Activated CD8-positive, alpha-beta memory T cell treated with anti-CD3 and anti-CD28 coated beads, Interleukin-2, amount 50 U/mL, for 24 hours (primary cell): Measurements from ENCODE around the gene NCLN.
A peak's percentile ranks its signal among the peaks of the same experiment; 100 is the strongest.
"Not testable (repeated sequence)": the region's sequence is repeated elsewhere in the genome, so short reads cannot be mapped to it uniquely, and the experiment has no call there.

ENCODE experiments used
- DNase-seq: peaks from one replicate; pipeline ENCODE4 v3.0.0-alpha.2; 2020; ENCODE audit errors: extremely low read depth

The NCLN gene

DNA sequence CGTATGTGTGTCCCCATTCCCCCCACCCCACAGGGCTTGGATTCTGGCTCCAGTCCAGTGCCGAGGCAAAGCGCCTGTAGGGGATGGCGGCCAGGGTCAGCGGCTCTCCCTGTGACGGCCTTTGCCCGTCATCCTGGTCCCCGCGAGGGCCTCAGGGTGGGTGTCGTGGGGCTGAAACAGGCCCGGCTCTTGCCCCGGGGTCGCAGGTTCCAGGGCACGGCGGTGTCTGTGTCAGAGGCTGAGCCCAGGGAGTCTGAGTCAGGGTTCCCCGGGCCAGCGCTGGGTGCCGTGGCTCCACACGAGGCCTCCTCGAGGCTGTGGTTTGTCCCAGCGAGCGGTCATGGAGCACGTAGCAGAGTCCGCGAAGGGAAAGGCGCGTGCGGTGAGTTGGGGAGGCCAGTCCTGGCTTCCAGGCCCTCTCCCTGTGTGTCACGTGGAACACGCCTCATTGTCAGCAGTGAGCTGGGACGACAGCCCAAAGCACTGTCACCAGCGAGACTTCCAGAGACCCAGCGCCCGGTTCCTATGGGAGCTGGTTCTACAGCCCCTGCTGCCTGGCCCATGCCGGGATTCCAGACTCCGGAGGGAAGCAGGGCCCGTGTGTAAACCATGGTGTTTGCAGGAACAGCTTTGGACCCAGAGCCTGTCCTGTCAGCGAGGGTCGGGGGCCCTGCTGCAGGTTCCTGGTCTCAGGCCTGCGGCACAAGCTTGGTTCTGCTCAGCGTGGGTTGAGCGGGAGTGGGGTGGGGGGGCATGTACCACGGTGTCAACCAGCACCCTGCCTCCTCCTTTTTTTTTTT is 13.4 kb downstream of the NCLN start:
- DNase-seq, result no peak

DNA sequence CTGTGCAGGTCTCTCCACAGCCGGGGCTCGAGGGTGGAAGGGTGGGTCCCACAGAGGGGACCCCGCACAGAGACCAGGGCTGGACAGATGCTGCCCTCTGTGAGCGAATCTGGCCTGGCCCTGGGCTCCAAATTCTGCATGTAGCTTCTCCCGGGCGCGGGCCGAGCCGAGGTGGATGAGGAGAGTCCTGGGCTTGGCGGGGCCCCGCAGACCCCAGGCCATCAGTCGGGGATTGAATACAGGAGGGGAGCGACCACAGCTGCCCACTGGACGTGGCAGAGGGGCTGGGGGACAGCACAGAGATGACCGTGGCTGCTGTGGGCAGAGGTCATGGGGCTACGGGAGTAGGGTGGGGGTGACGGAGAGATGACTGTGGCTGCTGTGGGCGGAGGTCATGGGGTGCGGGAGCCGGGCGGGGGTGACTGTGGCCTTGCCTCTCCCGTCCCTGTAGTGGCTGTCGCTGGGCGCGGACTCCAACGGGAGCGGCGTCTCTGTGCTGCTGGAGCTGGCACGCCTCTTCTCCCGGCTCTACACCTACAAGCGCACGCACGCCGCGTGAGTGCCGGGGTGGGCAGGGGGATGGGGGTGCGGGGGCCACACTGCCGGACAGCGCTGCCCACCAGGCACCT is 15.5 kb downstream of the NCLN start:
- no peak for DNase-seq

DNA sequence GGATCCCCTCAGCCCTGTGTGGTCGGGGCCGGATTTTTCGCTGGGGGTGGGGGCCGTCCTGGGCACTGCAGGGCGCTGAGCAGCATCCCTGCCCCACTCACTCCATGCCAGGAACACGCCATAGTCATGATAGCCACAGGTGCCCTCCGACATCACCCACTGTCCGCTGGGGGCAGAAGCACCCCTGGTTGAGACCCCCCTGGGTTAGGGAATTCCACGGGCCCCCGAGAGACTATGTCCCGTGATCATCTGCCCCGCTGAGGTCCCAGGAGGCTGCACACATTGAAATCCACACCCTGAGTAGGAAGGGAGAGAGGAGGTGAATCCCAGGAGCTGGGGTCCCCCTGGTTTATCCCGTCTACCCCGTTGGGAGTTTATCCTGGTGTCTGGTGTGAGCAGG is 16.2 kb downstream of the NCLN start:
- no peak for DNase-seq

DNA sequence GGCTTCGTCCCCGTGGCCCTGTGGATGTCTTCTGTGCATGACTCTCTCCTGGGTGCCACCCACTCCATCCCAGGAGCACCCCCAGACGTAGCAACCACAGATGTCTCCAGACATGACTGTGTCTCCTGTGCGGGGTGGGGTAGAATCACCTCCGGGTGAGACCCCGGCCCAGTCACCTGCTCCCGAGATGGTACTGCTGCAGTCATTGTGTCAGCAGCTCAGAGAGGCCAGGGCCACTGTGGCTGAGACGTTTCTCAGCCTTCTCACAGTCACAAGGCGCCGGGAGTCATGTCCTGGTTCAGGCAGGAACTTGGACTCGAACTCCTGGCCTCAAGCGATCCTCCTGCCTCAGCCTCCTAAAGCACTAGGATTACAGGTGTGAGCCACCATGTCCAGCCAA is 16.6 kb downstream of the NCLN start:
- no peak for DNase-seq

DNA sequence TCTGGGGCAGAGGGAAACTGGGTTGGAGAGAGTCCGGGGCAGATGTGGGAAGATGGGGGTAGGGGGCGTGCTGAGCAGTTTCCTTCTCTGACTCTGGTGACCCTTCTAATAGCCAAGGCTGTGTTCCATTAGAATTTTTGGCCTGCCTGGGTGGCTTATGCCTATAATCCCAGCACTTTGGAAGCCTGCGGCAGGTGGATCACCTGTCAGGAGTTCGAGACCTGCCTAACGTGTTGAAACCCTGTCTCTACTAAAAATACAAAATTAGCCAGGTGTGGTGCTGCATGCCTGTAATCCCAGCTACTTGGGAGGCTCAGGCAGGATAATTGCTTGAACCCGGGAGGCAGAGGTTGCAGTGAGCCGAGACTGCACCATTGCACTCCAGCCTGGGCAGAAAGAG is 17.2 kb downstream of the NCLN start:
- DNase-seq, result not testable (repeated sequence)

DNA sequence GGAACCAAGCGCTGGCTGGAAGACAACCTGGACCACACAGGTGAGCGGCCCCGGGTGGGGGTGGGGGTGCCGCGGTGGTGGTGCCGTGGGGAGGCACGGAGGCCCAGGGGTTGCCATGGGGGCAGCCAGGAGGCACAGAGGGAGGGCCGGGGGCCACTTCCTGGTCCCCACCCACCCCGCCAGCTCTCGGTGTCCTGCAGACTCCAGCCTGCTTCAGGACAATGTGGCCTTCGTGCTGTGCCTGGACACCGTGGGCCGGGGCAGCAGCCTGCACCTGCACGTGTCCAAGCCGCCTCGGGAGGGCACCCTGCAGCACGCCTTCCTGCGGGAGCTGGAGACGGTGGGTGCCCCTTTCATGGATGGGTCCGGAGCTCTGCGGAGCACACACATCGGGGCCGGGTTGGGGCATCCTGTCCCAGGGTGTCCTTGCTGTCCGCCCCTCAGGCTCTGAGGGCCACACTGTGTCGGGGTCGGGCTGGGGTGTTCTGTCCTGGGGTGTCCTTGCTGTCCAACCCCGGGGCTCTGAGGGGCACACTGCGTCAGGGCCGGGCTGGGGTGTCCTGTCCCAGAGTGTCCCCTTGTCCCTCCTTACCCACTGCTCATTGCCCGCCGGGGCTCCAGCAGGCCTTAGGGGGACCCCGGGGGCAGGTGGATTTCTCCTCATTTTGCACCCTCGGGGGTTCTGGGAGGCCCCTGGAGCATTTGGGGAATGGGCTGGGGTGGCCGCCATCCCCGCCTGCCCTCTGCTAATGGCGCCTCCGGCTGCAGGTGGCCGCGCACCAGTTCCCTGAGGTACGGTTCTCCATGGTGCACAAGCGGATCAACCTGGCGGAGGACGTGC is 18.3 kb downstream of the NCLN start:
- DNase-seq, result no peak

DNA sequence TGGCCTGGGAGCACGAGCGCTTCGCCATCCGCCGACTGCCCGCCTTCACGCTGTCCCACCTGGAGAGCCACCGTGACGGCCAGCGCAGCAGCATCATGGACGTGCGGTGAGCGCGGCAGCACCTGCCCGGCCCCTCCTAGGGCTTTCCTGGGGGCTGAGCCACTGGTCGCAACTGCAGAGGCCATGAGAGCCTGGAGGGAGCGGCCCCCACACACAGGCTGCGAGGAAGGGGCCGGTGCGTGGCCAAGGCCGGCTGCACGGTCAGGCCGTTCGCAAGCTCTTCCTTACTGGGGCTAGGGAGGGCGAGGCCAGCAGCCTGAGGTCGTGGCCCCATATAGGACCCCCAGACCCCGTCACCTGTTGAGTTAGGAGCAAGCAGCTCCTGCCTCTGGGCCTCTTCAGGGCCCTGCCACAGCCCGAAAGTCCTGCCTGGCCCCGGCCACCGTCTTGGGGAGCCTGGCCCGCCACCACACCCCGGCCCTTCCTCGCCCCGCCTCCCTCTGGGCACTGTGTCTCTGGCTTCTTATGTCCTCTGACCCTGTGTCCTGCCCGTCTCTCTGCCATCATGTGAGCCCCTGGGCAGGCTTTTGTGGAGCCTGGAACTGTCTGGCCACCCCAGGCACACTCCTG is 19.0 kb downstream of the NCLN start:
- no peak for DNase-seq

DNA sequence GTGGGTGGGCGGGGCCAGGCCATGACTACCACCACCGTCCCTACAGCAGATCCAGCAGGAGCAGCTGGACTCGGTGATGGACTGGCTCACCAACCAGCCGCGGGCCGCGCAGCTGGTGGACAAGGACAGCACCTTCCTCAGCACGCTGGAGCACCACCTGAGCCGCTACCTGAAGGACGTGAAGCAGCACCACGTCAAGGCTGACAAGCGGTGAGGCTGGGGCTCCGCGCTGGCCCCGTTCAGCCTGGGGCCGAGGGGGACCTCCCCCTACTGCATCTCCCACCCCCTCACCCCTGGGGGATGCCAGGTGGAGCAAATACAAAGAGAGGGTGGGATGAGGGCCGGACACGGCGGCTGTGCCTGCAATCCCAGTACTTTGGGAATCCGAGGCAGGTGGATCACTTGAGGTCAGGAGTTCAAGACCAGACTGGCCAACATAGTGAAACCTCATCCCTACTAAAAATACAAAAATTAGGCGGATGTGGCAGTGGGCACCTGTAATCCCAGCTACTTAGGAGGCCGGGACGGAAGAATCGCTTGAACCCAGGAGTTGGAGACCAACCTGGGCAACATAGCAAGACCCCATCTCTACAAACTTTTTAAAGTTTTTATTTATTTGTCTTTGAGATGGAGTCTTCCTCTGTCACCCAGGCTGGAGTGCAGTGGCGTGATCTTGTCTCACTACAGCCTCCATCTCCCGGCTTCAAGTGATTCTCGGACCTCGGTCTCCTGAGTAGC is 20.7 kb downstream of the NCLN start:
- DNase-seq, result no peak

DNA sequence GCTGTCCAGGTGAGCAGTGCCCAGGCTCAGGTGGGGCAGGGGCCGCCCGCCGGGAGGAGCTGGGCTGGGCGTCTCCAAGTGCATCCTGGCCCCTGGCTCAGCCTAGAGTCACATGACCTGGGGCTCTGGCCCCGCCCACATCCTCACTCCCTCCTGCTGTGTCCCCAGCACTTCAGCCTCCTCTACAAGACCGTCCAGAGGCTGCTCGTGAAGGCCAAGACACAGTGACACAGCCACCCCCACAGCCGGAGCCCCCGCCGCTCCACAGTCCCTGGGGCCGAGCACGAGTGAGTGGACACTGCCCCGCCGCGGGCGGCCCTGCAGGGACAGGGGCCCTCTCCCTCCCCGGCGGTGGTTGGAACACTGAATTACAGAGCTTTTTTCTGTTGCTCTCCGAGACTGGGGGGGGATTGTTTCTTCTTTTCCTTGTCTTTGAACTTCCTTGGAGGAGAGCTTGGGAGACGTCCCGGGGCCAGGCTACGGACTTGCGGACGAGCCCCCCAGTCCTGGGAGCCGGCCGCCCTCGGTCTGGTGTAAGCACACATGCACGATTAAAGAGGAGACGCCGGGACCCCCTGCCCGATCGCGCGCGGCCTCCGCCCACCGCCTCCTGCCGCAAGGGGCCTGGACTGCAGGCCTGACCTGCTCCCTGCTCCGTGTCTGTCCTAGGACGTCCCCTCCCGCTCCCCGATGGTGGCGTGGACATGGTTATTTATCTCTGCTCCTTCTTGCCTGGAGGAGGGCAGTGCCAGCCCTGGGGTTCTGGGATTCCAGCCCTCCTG is 21.9 kb downstream of the NCLN start:
- no peak for DNase-seq

DNA sequence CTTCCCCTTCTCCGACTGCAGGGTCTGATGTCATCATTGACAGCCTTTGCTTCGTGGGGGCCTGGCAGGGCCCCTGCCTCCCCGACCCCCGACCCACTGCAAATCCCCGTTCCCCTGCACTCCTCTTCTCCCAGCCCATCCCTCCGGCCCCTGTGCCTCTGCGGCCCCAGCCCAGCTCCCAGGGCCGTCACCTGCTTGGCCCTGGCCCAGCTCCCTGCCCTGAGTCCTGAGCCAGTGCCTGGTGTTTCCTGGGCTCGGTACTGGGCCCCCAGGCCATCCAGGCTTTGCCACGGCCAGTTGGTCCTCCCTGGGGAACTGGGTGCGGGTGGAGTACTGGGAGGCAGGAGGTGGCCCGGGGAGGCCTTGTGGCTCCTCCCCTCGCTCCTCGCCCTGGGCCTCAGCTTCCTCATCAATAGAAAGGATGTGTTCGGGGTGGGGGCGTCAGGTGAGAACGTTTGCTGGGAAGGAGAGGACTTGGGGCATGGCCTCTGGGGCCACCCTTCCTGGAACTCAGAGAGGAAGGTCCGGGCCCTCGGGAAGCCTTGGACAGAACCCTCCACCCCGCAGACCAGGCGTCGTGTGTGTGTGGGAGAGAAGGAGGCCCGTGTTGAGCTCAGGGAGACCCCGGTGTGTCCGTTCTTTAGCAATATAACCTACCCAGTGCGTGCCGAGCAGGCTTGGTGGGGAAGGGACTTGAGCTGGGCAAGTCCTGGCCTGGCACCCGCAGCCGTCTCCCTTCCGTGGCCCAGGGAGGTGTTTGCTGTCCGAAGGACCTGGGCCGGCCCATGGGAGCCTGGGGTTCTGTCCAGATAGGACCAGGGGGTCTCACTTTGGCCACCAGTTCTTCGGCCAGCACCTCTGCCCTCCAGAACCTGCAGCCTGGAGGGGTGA is 22.8 kb downstream of the NCLN start:
- DNase-seq, result no peak

DNA sequence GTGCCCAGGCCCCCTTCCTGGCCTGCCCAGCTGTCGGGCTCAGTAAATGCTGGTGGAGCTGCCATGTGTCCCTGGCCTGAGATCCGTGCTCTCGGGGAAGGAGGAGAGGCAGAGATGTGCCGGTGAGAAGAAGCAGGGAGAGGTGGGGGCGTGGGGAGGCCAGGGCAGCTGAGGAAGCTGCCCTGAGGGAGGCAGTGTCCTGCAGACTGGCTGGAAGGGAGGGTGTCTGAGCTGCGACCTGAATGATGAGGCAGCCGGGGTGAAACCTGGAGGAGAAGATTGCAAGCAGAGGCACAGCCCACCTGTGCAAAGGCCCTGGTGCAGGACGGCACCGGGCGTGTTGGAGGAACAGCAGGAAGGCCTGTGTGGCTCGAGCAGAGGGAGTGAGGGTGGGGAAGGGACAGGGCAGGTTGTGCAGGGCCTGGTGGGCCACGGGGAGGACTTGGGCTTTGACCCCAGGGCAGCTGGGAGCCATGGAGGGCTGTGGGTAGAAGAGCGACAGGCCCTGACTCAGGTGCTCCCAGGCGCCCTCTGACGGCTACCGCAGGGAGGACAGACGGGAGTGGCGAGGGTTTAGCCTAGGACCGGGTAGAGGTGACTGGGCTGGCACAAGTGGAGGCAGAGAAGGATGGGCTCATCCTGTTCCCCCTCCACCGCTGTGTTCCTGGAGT is 24.8 kb downstream of the NCLN start:
- peak; percentile 32 for DNase-seq

DNA sequence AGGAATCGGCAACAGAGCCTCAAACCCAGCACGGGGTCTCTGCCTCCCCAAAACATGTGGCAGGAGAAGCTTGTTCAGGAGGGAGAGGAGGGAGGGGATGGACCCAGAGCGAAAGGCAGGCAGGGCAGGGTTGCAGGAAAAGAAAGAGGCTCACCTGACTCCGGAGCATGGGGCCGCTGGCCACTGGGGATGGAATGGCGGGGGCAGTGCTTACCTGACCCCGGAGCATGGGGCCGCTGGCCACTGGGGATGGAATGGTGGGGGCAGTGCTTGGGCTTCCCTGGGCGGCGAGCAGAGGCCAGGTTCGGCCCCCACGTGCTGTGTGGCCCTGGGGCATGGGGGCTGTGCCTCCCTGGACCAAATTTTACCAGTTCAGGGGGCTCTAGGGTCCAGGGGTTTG is 25.5 kb downstream of the NCLN start:
- no peak for DNase-seq

DNA sequence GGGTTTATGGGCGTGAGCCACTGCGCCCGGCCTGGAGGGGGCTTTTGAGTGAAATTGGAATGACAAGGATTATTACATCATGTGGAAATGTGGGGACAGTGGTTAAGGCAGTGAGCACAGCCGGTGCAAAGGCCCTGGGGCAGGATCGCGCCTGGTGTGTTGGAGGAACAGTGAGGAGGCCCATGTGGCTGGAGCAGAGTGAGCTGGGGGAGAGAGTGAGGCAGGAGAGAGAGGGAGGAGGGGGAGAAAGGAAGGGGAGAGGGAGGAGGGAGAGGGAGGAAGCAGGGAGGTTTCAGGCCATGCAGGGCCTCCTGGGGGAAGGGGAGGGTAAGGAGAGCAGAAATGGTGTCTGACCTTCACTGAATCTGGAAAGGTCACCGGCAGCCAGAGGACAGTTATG is 27.4 kb downstream of the NCLN start:
- DNase-seq, result no peak

DNA sequence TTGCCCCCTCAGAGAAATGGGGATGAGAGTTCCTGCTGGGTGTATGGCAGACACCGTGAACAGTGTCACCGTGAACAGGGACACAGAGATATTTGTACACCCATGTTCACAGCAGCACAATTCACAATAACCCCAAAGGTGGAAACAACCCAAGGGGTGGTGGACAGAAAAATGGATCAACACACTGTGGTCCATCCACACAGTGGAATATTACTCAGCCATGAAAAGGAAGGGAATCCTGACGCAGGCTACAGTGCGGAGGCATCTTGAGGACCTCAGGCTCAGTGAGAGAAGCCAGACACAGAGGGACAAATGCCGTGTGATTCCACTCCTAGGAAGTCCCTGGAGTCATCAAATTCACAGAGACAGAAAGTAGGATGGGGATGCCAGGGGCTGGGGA is 31.1 kb downstream of the NCLN start:
- no peak for DNase-seq

DNA sequence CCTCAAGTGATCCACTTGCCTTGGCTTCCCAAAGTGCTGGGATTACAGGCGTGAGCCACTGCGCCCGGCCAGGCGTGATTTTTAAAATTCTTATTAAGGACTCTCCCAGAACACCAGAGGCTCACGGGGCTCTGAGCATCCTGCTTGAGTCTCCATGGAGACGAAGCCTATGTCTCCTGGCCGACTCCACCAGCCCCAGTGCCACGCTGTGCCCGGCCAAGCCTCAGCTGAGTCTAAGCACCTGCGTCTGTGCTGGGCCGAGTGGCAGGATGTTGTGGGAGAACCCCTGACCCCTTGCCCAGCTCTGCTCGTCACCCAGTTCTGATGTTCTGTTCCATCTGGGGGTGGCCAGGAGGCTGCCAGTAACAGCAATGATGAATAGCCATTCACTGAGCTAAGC is 34.8 kb downstream of the NCLN start:
- DNase-seq, result no peak

DNA sequence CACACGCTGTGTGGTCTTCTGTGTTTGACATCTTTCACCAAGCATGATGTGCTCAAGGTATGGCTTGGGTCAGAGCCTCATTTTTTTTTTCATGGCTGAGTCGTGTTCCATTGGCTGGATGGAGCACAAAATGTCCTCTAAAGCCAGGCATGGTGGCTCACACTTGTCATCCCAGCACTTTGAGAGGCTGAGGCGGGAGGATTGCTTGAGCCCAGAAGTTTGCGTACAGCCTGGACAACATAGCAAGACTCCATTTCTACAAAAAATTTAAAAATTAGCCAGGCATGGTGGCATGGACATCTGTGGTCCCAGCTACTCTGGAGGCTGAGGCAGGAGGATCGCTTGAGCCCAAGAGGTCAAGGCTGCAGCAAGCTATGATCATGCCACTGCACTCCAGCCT is 35.8 kb downstream of the NCLN start:
- not testable (repeated sequence) for DNase-seq

DNA sequence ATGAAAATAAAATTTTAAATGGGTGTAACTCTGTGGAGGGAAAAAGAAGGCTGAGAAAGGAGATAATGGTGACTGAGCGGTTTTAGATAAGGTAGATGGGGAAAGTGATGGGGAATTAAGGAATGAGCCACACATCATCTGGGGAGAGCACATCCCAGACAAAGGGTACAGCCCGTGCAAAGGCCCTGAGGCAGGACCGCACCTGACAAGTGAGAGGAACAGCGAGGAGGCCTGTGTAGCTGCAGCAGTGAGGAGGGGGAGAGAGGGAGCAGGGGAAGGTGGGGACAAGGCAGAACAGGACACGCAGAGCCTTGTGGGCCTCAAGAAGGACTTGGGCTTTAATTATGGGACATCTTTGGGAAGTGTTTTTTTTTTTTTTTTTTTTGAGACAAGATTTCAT is 37.0 kb downstream of the NCLN start:
- no peak for DNase-seq

DNA sequence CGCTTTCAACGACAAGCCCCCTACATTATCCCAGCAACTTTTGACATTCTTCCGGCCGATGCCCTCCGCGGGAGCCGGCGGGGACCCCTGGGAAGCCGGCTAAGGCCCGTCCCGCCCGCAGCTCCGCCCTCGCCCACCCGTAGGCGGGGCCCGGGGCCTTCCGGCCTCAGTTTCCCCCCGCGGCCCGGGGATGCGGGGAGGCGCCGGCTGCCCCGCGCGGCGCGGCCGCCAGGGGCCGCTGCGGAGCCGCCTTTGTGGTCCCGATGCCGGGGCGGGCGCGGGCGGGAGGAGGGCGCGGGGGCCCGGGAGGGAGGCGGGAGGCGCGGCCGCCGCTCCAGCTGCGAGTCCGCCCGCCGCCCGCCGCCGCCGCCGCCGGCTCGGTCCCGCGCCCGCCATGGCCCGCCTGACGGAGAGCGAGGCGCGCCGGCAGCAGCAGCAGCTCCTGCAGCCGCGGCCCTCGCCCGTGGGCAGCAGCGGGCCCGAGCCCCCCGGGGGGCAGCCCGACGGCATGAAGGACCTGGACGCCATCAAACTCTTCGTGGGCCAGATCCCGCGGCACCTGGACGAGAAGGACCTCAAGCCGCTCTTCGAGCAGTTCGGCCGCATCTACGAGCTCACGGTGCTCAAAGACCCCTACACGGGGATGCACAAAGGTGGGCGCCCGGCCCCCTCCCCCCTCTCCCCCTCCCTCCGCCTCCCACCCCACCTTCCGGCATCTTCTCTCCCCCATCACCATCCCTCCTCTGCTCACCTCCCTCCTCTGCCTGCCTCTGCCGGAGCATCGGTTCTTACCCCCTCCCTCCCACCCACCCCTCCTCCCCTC is 38.8 kb downstream of the NCLN start, which contains the start of gene CELF5:
Gene CELF5, plus strand, starts transcription at position 316 of the 823 bp plus-strand sequence. Its CDS starts 79 bp downstream, at position 395.
- no peak for DNase-seq
